ENCODE data around the gene SH3PXD2A.

- TF ChIP-seq CTCF (conservative IDR thresholded peaks at IDR 0.05) (peak; percentile 92), ZFX (IDR thresholded peaks at IDR 0.05) (no peak)
These were observed 32.9 kb upstream of the SH3PXD2A start for GRCh38 chr10:103888113-103888841.

Measured in C4-2B (cell line).